ENCODE measurements around the gene RPS6KA2. TPM values are rescaled to one million over a fixed set of nuclear protein-coding genes. Genes with fewer than 3 reads are reported as not detected.

Gene RPS6KA2
- total RNA-seq, 1 experiment from 2014 or later: 4.1 TPM

DNA sequence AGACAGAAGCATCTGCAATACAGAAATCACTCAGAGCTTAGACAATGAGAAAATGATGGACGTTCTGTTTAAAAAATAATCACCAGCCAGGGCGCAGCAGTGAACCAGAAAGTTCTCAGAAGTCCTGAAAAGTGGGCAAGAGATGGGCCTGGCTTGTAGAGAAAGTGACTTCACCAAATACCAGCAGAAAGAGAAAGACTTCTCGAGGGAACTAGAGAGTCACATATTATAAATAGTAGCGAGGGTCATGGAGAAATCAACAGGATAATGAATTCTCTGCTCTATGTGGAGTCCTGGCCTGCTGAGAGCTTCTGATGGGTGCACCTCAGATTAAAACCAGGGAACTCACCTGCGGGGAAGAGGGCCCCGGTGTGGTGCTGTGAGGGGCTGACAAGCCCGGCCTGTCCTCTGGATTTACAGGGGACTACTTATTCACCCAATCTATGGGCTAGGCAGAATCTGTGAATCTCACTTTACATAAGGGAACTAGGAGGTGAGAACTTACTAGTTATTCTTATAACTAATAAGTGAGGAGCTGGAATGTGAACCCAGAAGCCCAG lies 35.0 kb downstream of the RPS6KA2 start:
- BruUV-seq (replicated peaks): no TSS peak
- intact Hi-C loops (cut with micrococcal nuclease; ENCODE audit: unreplicated experiment): no loop called here

DNA sequence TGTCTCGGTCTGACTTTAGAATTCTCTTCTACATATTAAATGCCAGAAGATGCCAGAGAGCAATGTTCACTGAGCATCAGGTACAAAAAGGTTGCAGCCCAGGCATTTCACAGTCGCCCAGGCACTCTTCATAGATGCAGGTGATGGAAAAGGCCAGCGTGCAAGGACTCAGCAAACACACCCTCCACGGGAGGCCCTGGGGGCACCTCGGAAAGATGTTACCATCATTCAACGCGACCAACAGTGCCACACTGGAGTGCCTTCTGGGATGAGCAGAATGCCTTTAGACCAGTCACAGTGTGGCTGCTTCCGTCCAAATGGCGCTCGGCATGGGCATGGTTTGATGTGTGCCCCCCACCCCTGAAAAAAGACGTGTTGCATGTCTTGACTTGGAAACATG lies 36.0 kb downstream of the RPS6KA2 start:
- BruUV-seq (replicated peaks): no TSS peak

More for the DNA sequence above, 35.0 kb downstream of the RPS6KA2 start:
- Histone ChIP-seq H3K9me3 (ENCODE audit: control insufficient read depth, insufficient read depth, low read depth, low read length) (no peaks in the 10 kb centered on the region), H3K27ac (ENCODE audit: low read length) (no peak overlapping the region), H3K4me3 (ENCODE audit: low read depth in 2 of 2, low read length in 2 of 2) (no peak overlapping the region), H3K4me1 (ENCODE audit: control insufficient read depth, insufficient read depth, low read length) (no peaks in the 10 kb centered on the region), H3K36me3 (ENCODE audit: control insufficient read depth, insufficient read depth, low read length) (no peaks in the 10 kb centered on the region), H3K27me3 (ENCODE audit: control insufficient read depth, insufficient read depth, low read length) (no peaks in the 10 kb centered on the region; the same call in 1 of the 2 replicates)
- in situ Hi-C loops (cut with HindIII; ENCODE audit: low pct_unique_long_range_greater_than_20kb, low sequenced_read_pairs): no loop called here
- ChIA-PET POLR2A (no interaction called here), CTCF (no interaction called here)
- ATAC-seq: no peak
- DNase-seq (ENCODE audit: low read depth, low spot score): no peak
- TF ChIP-seq TCF7L2 (IDR thresholded peaks at IDR 0.05; ENCODE audit: low read depth, low read length) (no peak), POLR2AphosphoS5 (IDR thresholded peaks at IDR 0.05; ENCODE audit: low read depth, low read length) (no peak), SIN3A (IDR thresholded peaks at IDR 0.05; ENCODE audit: borderline replicate concordance, insufficient read depth, low read depth, low read length) (no peak)
- TF ChIP-seq, protein P1, sequence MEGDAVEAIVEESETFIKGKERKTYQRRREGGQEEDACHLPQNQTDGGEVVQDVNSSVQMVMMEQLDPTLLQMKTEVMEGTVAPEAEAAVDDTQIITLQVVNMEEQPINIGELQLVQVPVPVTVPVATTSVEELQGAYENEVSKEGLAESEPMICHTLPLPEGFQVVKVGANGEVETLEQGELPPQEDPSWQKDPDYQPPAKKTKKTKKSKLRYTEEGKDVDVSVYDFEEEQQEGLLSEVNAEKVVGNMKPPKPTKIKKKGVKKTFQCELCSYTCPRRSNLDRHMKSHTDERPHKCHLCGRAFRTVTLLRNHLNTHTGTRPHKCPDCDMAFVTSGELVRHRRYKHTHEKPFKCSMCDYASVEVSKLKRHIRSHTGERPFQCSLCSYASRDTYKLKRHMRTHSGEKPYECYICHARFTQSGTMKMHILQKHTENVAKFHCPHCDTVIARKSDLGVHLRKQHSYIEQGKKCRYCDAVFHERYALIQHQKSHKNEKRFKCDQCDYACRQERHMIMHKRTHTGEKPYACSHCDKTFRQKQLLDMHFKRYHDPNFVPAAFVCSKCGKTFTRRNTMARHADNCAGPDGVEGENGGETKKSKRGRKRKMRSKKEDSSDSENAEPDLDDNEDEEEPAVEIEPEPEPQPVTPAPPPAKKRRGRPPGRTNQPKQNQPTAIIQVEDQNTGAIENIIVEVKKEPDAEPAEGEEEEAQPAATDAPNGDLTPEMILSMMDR (IDR thresholded peaks at IDR 0.05): no peak
- TF ChIP-seq, protein P2, sequence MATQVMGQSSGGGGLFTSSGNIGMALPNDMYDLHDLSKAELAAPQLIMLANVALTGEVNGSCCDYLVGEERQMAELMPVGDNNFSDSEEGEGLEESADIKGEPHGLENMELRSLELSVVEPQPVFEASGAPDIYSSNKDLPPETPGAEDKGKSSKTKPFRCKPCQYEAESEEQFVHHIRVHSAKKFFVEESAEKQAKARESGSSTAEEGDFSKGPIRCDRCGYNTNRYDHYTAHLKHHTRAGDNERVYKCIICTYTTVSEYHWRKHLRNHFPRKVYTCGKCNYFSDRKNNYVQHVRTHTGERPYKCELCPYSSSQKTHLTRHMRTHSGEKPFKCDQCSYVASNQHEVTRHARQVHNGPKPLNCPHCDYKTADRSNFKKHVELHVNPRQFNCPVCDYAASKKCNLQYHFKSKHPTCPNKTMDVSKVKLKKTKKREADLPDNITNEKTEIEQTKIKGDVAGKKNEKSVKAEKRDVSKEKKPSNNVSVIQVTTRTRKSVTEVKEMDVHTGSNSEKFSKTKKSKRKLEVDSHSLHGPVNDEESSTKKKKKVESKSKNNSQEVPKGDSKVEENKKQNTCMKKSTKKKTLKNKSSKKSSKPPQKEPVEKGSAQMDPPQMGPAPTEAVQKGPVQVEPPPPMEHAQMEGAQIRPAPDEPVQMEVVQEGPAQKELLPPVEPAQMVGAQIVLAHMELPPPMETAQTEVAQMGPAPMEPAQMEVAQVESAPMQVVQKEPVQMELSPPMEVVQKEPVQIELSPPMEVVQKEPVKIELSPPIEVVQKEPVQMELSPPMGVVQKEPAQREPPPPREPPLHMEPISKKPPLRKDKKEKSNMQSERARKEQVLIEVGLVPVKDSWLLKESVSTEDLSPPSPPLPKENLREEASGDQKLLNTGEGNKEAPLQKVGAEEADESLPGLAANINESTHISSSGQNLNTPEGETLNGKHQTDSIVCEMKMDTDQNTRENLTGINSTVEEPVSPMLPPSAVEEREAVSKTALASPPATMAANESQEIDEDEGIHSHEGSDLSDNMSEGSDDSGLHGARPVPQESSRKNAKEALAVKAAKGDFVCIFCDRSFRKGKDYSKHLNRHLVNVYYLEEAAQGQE (IDR thresholded peaks at IDR 0.05; ENCODE audit: insufficient read depth in 1 of 2, low read depth in 2 of 2, low read length in 1 of 2): no peak

More for the DNA sequence above, 36.0 kb downstream of the RPS6KA2 start:
- H3K4me3 ChIP-seq (ENCODE audit: low read depth in 2 of 2, low read length in 2 of 2): no peak overlapping the region
- intact Hi-C loops (cut with micrococcal nuclease; ENCODE audit: unreplicated experiment) (no loop called here), in situ Hi-C loops (cut with HindIII; ENCODE audit: low pct_unique_long_range_greater_than_20kb, low sequenced_read_pairs) (no loop called here)
- no peak for DNase-seq (ENCODE audit: low read depth, low spot score)
- H3K4me1 ChIP-seq (ENCODE audit: control insufficient read depth, insufficient read depth, low read length): no peaks in the 10 kb centered on the region
- H3K9me3 ChIP-seq (ENCODE audit: control insufficient read depth, insufficient read depth, low read depth, low read length): no peaks in the 10 kb centered on the region
- no peaks in the 10 kb centered on the region for H3K36me3 ChIP-seq (ENCODE audit: control insufficient read depth, insufficient read depth, low read length)
- no peak overlapping the region for H3K27ac ChIP-seq (ENCODE audit: low read length)
- H3K27me3 ChIP-seq (ENCODE audit: control insufficient read depth, insufficient read depth, low read length): no peaks in the 10 kb centered on the region; the same call in 1 of the 2 replicates
- POLR2A ChIA-PET: no interaction called here
- CTCF ChIA-PET: no interaction called here
- no peak for TF ChIP-seq SIN3A (IDR thresholded peaks at IDR 0.05; ENCODE audit: borderline replicate concordance, insufficient read depth, low read depth, low read length)
- TF ChIP-seq, protein P2 (IDR thresholded peaks at IDR 0.05; ENCODE audit: insufficient read depth in 1 of 2, low read depth in 2 of 2, low read length in 1 of 2): no peak
- TF ChIP-seq, protein P1 (IDR thresholded peaks at IDR 0.05): no peak
- TF ChIP-seq POLR2AphosphoS5 (IDR thresholded peaks at IDR 0.05; ENCODE audit: low read depth, low read length): no peak
- no peak for TF ChIP-seq TCF7L2 (IDR thresholded peaks at IDR 0.05; ENCODE audit: low read depth, low read length)
- ATAC-seq: no peak

All from Panc1 (cell line).